Naive B cell (primary cell): ENCODE data around the gene RAET1G. TPM values are rescaled to one million over a fixed set of nuclear protein-coding genes. Genes with fewer than 3 reads are reported as not detected.
"Not testable (repeated sequence)": the region's sequence is repeated elsewhere in the genome, so short reads cannot be mapped to it uniquely, and the experiment has no call there.

ENCODE experiments used
- ATAC-seq, 2 donors: fragments of 150-1000 bp; cut with Tn5 transposase; 2 replicates each; pipeline ENCODE4 v1.10.0; 2021; ENCODE audit warnings: low read depth in 2 of 2, mild to moderate bottlenecking in 2 of 2, moderate library complexity in 2 of 2
- DNase-seq: peaks from one replicate; pipeline ENCODE4 v3.0.0; 2022
- H3K27ac Mint-ChIP-seq, 6 donors: one replicate each; pipeline ENCODE4 v1.8.0; 2020 to 2022; ENCODE audit warnings: mild to moderate bottlenecking in 6 of 6, mixed read lengths in 6 of 6, moderate library complexity in 5 of 6, inconsistent platforms in 2 of 6
- H3K27me3 Mint-ChIP-seq, 3 donors: one replicate each; pipeline ENCODE4 v1.8.0; 2021 to 2022; ENCODE audit warnings: mixed read lengths in 3 of 3, mild to moderate bottlenecking in 1 of 3
- H3K36me3 Mint-ChIP-seq, 2 donors: one replicate each; pipeline ENCODE4 v1.8.0; 2020 to 2022; ENCODE audit warnings: mixed read lengths in 2 of 2, inconsistent platforms in 1 of 2, mild to moderate bottlenecking in 1 of 2
- H3K4me1 Mint-ChIP-seq, 3 donors: one replicate each; pipeline ENCODE4 v1.8.0; 2020 to 2022; ENCODE audit warnings: mixed read lengths in 3 of 3, inconsistent platforms in 1 of 3, mild to moderate bottlenecking in 1 of 3, moderate library complexity in 1 of 3
- H3K4me3 Mint-ChIP-seq, 8 donors: one replicate each; pipeline ENCODE4 v1.8.0; 2020 to 2022; ENCODE audit warnings: mild to moderate bottlenecking in 8 of 8, mixed read lengths in 8 of 8, moderate library complexity in 8 of 8, inconsistent platforms in 2 of 8
- H3K9me3 Mint-ChIP-seq, 7 donors: one replicate each; pipeline ENCODE4 v1.8.0; 2020 to 2022; ENCODE audit warnings: mixed read lengths in 7 of 7, mild to moderate bottlenecking in 5 of 7, inconsistent platforms in 2 of 7, moderate library complexity in 1 of 7
- polyA plus RNA-seq, 6 donors: library from polyadenylated mRNA; unstranded; fragments of 300-500 nt; fragmentation: Illumina TruSeq; gene quantifications; one replicate each; pipeline ENCODE4 v1.2.3, GENCODE V29; 2021; ENCODE audit warnings: low read depth in 6 of 6

Gene RAET1G
- polyA plus RNA-seq, 6 donors from 2014 or later: not detected

DNA sequence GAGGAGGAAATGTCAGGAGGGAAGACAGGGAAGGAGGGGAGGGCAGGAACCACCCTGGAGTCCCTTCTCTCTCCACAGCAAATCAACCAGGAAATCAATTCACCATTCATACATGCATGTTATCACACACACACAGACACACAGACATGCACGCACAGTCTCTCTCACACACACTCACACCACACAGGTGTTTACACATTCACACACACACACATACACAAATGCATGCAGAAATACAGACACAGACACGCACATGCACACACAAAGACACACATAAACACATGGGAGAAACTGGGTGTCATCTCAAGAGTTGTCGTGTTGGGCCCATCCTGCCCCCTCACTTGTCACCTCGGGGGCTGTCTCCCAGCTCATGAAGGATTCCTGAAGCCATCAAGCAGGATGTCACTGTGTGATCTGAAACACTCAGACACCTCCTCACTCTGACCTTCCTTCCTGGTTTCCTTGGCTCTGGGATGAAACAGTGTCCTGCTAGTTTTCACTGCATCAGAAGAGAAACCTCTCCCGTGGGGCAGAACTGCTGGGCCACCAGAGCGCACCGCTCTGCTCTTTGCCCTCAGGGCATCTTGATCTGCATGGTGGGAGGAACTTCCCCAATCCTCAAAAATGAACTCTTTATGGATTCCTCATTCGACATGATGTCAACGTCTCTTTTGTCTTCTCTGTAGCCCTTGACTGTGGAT lies 9.2 kb downstream of the RAET1G start:
- ATAC-seq: no peak
- no peak overlapping the region for H3K27ac Mint-ChIP-seq
- H3K4me1 Mint-ChIP-seq: no peaks in the 10 kb centered on the region
- no peaks in the 10 kb centered on the region for H3K36me3 Mint-ChIP-seq
- H3K27me3 Mint-ChIP-seq: peaks cover 39 to 68% (median 56%) of the 10 kb centered on the region in 3 donors
- no peak for DNase-seq
- no peak overlapping the region for H3K4me3 Mint-ChIP-seq
- H3K9me3 Mint-ChIP-seq: peaks cover 0 to 13% (median 7%) of the 10 kb centered on the region in 7 donors

GRCh38 chr6:149913085-149913484 lies 9.8 kb downstream of the RAET1G start:
- Mint-ChIP-seq H3K27ac (no peak overlapping the region), H3K9me3 (peaks cover 2 to 19% (median 10%) of the 10 kb centered on the region in 7 donors), H3K4me3 (no peak overlapping the region), H3K36me3 (peaks cover 2 to 3% of the 10 kb centered on the region in 2 donors), H3K27me3 (peaks cover 36 to 64% (median 50%) of the 10 kb centered on the region in 3 donors), H3K4me1 (no peaks in the 10 kb centered on the region)
- ATAC-seq: no peak
- DNase-seq: no peak

- DNase-seq, H3K36me3 Mint-ChIP-seq: not testable (repeated sequence)
- H3K27me3 Mint-ChIP-seq: peaks cover 36 to 63% (median 46%) of the 10 kb centered on the region in 3 donors
These were observed 10.2 kb downstream of the RAET1G start for GRCh38 chr6:149912680-149913079.

GRCh38 chr6:149910721-149911151 lies 12.2 kb downstream of the RAET1G start:
- Mint-ChIP-seq H3K27me3 (peaks cover 39 to 63% (median 48%) of the 10 kb centered on the region in 3 donors), H3K4me1 (no peaks in the 10 kb centered on the region), H3K36me3 (peaks cover 7 to 18% of the 10 kb centered on the region in 2 donors), H3K9me3 (peaks cover 5 to 28% (median 16%) of the 10 kb centered on the region in 7 donors), H3K4me3 (no peak overlapping the region), H3K27ac (no peak overlapping the region)
- DNase-seq (no peak), ATAC-seq (no peak)

More at GRCh38 chr6:149912680-149913079, 10.2 kb downstream of the RAET1G start:
- ATAC-seq, H3K27ac Mint-ChIP-seq, H3K4me3 Mint-ChIP-seq, H3K4me1 Mint-ChIP-seq: not testable (repeated sequence)
- peaks cover 5 to 23% (median 14%) of the 10 kb centered on the region in 7 donors for H3K9me3 Mint-ChIP-seq

GRCh38 chr6:149909701-149910470 lies 13.0 kb downstream of the RAET1G start:
- ATAC-seq (no peak), DNase-seq (no peak)
- Mint-ChIP-seq H3K36me3 (peaks cover 7 to 18% of the 10 kb centered on the region in 2 donors), H3K27ac (no peak overlapping the region), H3K4me1 (no peaks in the 10 kb centered on the region), H3K9me3 (peaks cover 5 to 28% (median 16%) of the 10 kb centered on the region in 7 donors), H3K27me3 (peaks cover 35 to 69% (median 52%) of the 10 kb centered on the region in 3 donors), H3K4me3 (no peak overlapping the region)

DNA sequence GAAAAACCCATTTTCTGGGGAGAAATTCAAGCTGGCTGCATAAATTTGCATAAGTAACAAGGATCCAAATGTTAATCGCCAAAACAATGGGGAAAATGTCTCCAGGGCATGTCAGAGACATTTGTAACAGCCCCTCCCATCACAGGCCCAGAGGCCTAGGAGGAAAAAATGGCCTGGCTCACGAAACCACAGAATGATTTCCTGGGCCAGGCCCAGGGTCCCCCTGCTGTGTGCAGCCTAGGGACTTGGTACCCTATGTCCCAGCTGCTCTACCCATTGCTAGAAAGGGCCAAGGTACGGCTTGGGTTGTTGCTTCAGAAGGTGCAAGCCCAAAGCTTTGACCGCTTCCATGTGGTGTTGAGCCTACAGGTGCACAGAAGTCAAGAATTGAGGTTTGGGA lies 14.4 kb downstream of the RAET1G start:
- ATAC-seq, DNase-seq, H3K27ac Mint-ChIP-seq, H3K4me1 Mint-ChIP-seq, H3K4me3 Mint-ChIP-seq: not testable (repeated sequence)
- peaks cover 5 to 28% (median 16%) of the 10 kb centered on the region in 7 donors for H3K9me3 Mint-ChIP-seq
- H3K27me3 Mint-ChIP-seq: peaks cover 23 to 67% (median 49%) of the 10 kb centered on the region in 3 donors
- peaks cover 7 to 18% of the 10 kb centered on the region in 2 donors for H3K36me3 Mint-ChIP-seq

- peaks cover 5 to 26% (median 16%) of the 10 kb centered on the region in 7 donors for H3K9me3 Mint-ChIP-seq
- H3K27me3 Mint-ChIP-seq: peaks cover 22 to 60% (median 45%) of the 10 kb centered on the region in 3 donors
- H3K36me3 Mint-ChIP-seq: peaks cover 7 to 18% of the 10 kb centered on the region in 2 donors
- H3K4me3 Mint-ChIP-seq: no peak overlapping the region
- H3K27ac Mint-ChIP-seq: no peak overlapping the region
- no peak for ATAC-seq
- no peak for DNase-seq
- no peaks in the 10 kb centered on the region for H3K4me1 Mint-ChIP-seq
These were observed 15.6 kb downstream of the RAET1G start for GRCh38 chr6:149907317-149907716.

DNA sequence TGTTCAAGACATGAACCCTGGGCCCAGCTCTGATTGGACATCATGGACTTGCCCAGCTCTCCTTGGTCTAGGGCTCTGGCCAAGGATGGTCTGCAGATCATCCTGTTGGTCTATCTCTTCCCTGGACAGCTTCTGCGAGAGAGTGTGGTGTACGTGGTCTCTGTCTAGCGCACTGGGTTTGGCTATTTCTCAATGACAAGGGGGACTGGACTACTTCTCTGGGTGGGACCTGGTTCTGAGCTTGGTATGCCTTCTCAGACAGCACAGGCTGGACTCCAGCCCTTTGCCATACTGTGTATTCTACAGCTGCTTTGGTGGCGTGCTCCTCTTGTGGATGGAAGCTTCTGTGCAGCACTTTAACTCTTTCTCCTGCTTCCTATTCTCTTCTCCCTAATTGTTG lies 16.5 kb downstream of the RAET1G start:
- Mint-ChIP-seq H3K4me3 (no peak overlapping the region), H3K36me3 (peaks cover 7 to 18% of the 10 kb centered on the region in 2 donors), H3K27ac (no peak overlapping the region), H3K9me3 (peaks cover 5 to 26% (median 16%) of the 10 kb centered on the region in 7 donors), H3K4me1 (no peaks in the 10 kb centered on the region), H3K27me3 (peaks cover 29 to 56% (median 42%) of the 10 kb centered on the region in 3 donors)
- DNase-seq: no peak
- ATAC-seq: no peak

GRCh38 chr6:149905911-149906371 lies 17.0 kb downstream of the RAET1G start:
- Mint-ChIP-seq H3K4me1 (no peaks in the 10 kb centered on the region), H3K27ac (no peak overlapping the region), H3K9me3 (peaks cover 5 to 26% (median 16%) of the 10 kb centered on the region in 7 donors), H3K4me3 (no peak overlapping the region), H3K27me3 (peaks cover 25 to 52% (median 38%) of the 10 kb centered on the region in 3 donors), H3K36me3 (peaks cover 7 to 18% of the 10 kb centered on the region in 2 donors)
- DNase-seq: no peak
- no peak for ATAC-seq

- Mint-ChIP-seq H3K4me3 (no peak overlapping the region), H3K4me1 (no peaks in the 10 kb centered on the region), H3K27me3 (peaks cover 22 to 47% (median 33%) of the 10 kb centered on the region in 3 donors), H3K36me3 (peaks cover 7 to 18% of the 10 kb centered on the region in 2 donors), H3K9me3 (peaks cover 5 to 26% (median 16%) of the 10 kb centered on the region in 7 donors), H3K27ac (no peak overlapping the region)
- no peak for DNase-seq
- ATAC-seq: no peak
These were observed 17.5 kb downstream of the RAET1G start for GRCh38 chr6:149905371-149905910.

GRCh38 chr6:149904661-149905370 lies 18.1 kb downstream of the RAET1G start:
- H3K36me3 Mint-ChIP-seq: peaks cover 7 to 18% of the 10 kb centered on the region in 2 donors
- no peaks in the 10 kb centered on the region for H3K4me1 Mint-ChIP-seq
- H3K27me3 Mint-ChIP-seq: peaks cover 20 to 41% (median 34%) of the 10 kb centered on the region in 3 donors
- no peak for ATAC-seq
- no peak overlapping the region for H3K4me3 Mint-ChIP-seq
- no peak overlapping the region for H3K27ac Mint-ChIP-seq
- no peak for DNase-seq
- H3K9me3 Mint-ChIP-seq: peaks cover 5 to 26% (median 16%) of the 10 kb centered on the region in 7 donors

DNA sequence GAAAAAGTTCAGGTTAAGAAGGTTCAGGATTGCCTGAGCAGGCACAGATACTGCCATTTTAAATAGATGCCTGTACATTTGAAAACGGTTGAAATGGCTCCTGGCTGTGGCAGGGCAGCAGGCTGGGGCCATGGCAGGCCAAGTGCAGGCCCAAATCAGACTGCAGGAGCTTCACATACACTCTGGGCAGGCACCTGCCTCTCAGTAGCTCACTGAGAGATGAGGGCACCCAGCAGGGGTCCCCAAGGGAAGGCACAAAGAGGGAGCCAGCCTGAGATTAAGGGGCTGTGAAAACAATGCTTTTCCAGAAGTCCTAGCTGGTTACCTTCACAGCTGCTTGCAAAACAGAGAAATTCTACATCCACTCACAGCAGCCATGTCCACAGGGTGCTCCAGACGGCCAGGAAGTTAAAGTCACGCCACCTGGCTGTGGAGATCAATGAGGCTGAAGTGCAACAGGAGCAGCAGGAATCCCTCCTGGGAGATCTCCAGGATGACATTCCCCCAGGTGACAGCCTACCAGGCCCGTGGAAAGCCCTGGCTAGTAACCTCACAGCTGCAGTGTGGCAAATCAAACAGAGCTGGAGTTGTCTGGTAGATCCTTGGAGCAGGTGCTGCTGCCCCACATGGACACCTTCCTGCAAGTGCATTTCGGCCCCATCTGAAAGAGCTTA lies 18.8 kb downstream of the RAET1G start:
- no peaks in the 10 kb centered on the region for H3K4me1 Mint-ChIP-seq
- H3K27me3 Mint-ChIP-seq: peaks cover 20 to 41% (median 38%) of the 10 kb centered on the region in 3 donors
- DNase-seq: no peak
- peaks cover 5 to 21% (median 16%) of the 10 kb centered on the region in 7 donors for H3K9me3 Mint-ChIP-seq
- no peak for ATAC-seq
- H3K4me3 Mint-ChIP-seq: no peak overlapping the region
- peaks cover 7 to 18% of the 10 kb centered on the region in 2 donors for H3K36me3 Mint-ChIP-seq
- H3K27ac Mint-ChIP-seq: no peak overlapping the region
